Trophoblast cell (in vitro differentiated cells and primary cell): ENCODE measurements around the gene ZNF865.

ENCODE experiments used
- DNase-seq, 2 donors: peaks; one replicate each; pipeline ENCODE4 v3.0.0-alpha.2; 2016
- H2AFZ ChIP-seq: 2 replicates; pipeline ENCODE4 v1.6.1; 2013; ENCODE audit warnings: low read length, moderate library complexity, mild to moderate bottlenecking; ENCODE audit not compliant: insufficient read depth, poor library complexity
- H2AK5ac ChIP-seq: 2 replicates; pipeline ENCODE4 v1.6.1; 2013; ENCODE audit warnings: mild to moderate bottlenecking, low read length
- H2BK120ac ChIP-seq: 2 replicates; pipeline ENCODE4 v1.6.1; 2013; ENCODE audit warnings: low read length, mild to moderate bottlenecking, moderate library complexity; ENCODE audit not compliant: insufficient read depth, poor library complexity
- H2BK12ac ChIP-seq: 2 replicates; pipeline ENCODE4 v1.6.1; 2013; ENCODE audit warnings: mild to moderate bottlenecking, low read length, moderate library complexity
- H2BK5ac ChIP-seq: 2 replicates; pipeline ENCODE4 v1.6.1; 2013; ENCODE audit warnings: low read length, low read depth, moderate library complexity, mild to moderate bottlenecking; ENCODE audit not compliant: poor library complexity
- H3K14ac ChIP-seq: 2 replicates; pipeline ENCODE4 v1.6.1; 2013; ENCODE audit warnings: mild to moderate bottlenecking, low read length
- H3K18ac ChIP-seq: 2 replicates; pipeline ENCODE4 v1.6.1; 2013; ENCODE audit warnings: mild to moderate bottlenecking, low read length
- H3K23ac ChIP-seq: 2 replicates; pipeline ENCODE4 v1.6.1; 2013; ENCODE audit warnings: low read length
- H3K27ac ChIP-seq: 2 replicates; pipeline ENCODE4 v1.5.1; 2013; ENCODE audit warnings: low read depth, mild to moderate bottlenecking, inconsistent platforms, low read length, moderate library complexity
- H3K27me3 ChIP-seq: 2 replicates; pipeline ENCODE4 v1.6.1; 2013; ENCODE audit warnings: inconsistent platforms, mild to moderate bottlenecking, low read length, moderate library complexity; ENCODE audit not compliant: insufficient read depth
- H3K36me3 ChIP-seq, 2 experiments: 1 replicate in 1 of 2; 2 replicates in 1 of 2; pipeline ENCODE4 v1.6.1; 2013; ENCODE audit warnings: low read length in 2 of 2, mild to moderate bottlenecking in 2 of 2, moderate library complexity in 1 of 2; ENCODE audit not compliant: insufficient read depth in 2 of 2, control insufficient read depth in 1 of 2
- H3K4ac ChIP-seq: 2 replicates; pipeline ENCODE4 v1.6.1; 2013; ENCODE audit warnings: low read depth, mild to moderate bottlenecking, low read length, moderate library complexity
- H3K4me1 ChIP-seq, 2 experiments: 1 replicate in 1 of 2; 2 replicates in 1 of 2; pipeline ENCODE4 v1.6.1; 2013; ENCODE audit warnings: low read length in 2 of 2, mild to moderate bottlenecking in 2 of 2, moderate library complexity in 1 of 2; ENCODE audit not compliant: insufficient read depth in 2 of 2, control insufficient read depth in 1 of 2
- H3K4me2 ChIP-seq: 2 replicates; pipeline ENCODE4 v1.6.1; 2013; ENCODE audit warnings: inconsistent platforms, mild to moderate bottlenecking, low read length, moderate library complexity
- H3K4me3 ChIP-seq: 2 replicates; pipeline ENCODE4 v1.5.1; 2013; ENCODE audit warnings: mild to moderate bottlenecking, low read depth, low read length, inconsistent platforms
- H3K79me1 ChIP-seq: one replicate; pipeline ENCODE4 v1.6.1; 2013; ENCODE audit warnings: low read length
- H3K79me2 ChIP-seq: 2 replicates; pipeline ENCODE4 v1.6.1; 2013; ENCODE audit warnings: low read length, mild to moderate bottlenecking; ENCODE audit not compliant: control insufficient read depth, insufficient read depth, poor library complexity
- H3K9ac ChIP-seq: 2 replicates; pipeline ENCODE4 v1.6.1; 2013; ENCODE audit warnings: mild to moderate bottlenecking, low read length
- H3K9me3 ChIP-seq: 2 replicates; pipeline ENCODE4 v1.6.1; 2013; ENCODE audit warnings: low read depth, mild to moderate bottlenecking, control low read depth, inconsistent platforms, low read length; ENCODE audit not compliant: insufficient read depth
- H4K12ac ChIP-seq: 2 replicates; pipeline ENCODE4 v1.6.1; 2013; ENCODE audit warnings: low read depth, mild to moderate bottlenecking, low read length, moderate library complexity
- H4K8ac ChIP-seq: 2 replicates; pipeline ENCODE4 v1.6.1; 2013; ENCODE audit warnings: low read depth, mild to moderate bottlenecking, low read length, moderate library complexity
- H4K91ac ChIP-seq: one replicate; pipeline ENCODE4 v1.6.1; 2013; ENCODE audit warnings: low read depth, mild to moderate bottlenecking, low read length, moderate library complexity
- WGBS: extraction: QIAGEN DNeasy Blood & Tissue Kit; methylation state at CpG from one replicate; pipeline ENCODE4 v1.1.7; 2013; ENCODE audit warnings: missing lambda C conversion rate; ENCODE audit not compliant: insufficient read length, insufficient coverage; ENCODE audit errors: extremely low coverage; 5-methylcytosine and 5-hydroxymethylcytosine counted together

The ZNF865 gene

GRCh38 chr19:55599842-55600661, 5.4 kb upstream of the ZNF865 start, which contains the start of gene ZNF524:
Gene ZNF524, plus strand, starts transcription at chr19:55600288. Its CDS starts 1,825 bp downstream, at chr19:55602113.
- Histone ChIP-seq H2BK12ac (peak within 1 kb of the TSS; percentile 4), H3K36me3 (peaks cover 18 to 21% of the 10 kb centered on the region in 2 experiments), H4K12ac (peak within 1 kb of the TSS; percentile 88), H2AK5ac (peak within 1 kb of the TSS; percentile 70), H3K18ac (peak within 1 kb of the TSS; percentile 96), H3K4me1 (peaks cover 9% of the 10 kb centered on the region in 2 experiments), H2AFZ (peak within 1 kb of the TSS; percentile 82), H3K23ac (no peak within 1 kb of the TSS), H3K4me3 (peak within 1 kb of the TSS; percentile 84), H3K9me3 (peaks cover 3% of the 10 kb centered on the region), H3K9ac (peak within 1 kb of the TSS; percentile 93), H2BK120ac (peak within 1 kb of the TSS; percentile 91), H3K14ac (peak within 1 kb of the TSS; percentile 94), H3K27ac (peak within 1 kb of the TSS; percentile 95), H2BK5ac (peak within 1 kb of the TSS; percentile 95), H3K4ac (peak within 1 kb of the TSS; percentile 77), H3K27me3 (no peaks in the 10 kb centered on the region), H4K8ac (peak within 1 kb of the TSS; percentile 97), H4K91ac (peak within 1 kb of the TSS; percentile 98), H3K79me1 (peaks cover 21% of the 10 kb centered on the region), H3K4me2 (peak within 1 kb of the TSS; percentile 86), H3K79me2 (peaks cover 6% of the 10 kb centered on the region)
- WGBS, result no CpG with 5 or more reads among the region's 97 CpGs
- peak; percentile 76 to 86 for DNase-seq

GRCh38 chr19:55600662-55601028, 4.8 kb upstream of the ZNF865 start:
- peak overlapping the region; percentile 43 for H3K9ac ChIP-seq
- DNase-seq, result no peak
- H2BK120ac ChIP-seq, result peak overlapping the region; percentile 15
- no peak overlapping the region for H3K23ac ChIP-seq
- peak overlapping the region; percentile 84 for H3K4me3 ChIP-seq
- no peak overlapping the region for H2BK12ac ChIP-seq
- peaks cover 9% of the 10 kb centered on the region for H3K79me2 ChIP-seq
- H3K79me1 ChIP-seq, result peaks cover 26% of the 10 kb centered on the region
- peak overlapping the region; percentile 47 for H4K8ac ChIP-seq
- H3K4ac ChIP-seq, result no peak overlapping the region
- H3K27ac ChIP-seq, result peak overlapping the region; percentile 51
- H3K18ac ChIP-seq, result no peak overlapping the region
- no peak overlapping the region for H2BK5ac ChIP-seq
- H3K4me1 ChIP-seq, result peaks cover 9% of the 10 kb centered on the region in 2 experiments
- peaks cover 3% of the 10 kb centered on the region for H3K9me3 ChIP-seq
- H3K14ac ChIP-seq, result peak overlapping the region; percentile 43
- no peaks in the 10 kb centered on the region for H3K27me3 ChIP-seq
- no CpG with 5 or more reads among the region's 15 CpGs for WGBS
- H4K91ac ChIP-seq, result peak overlapping the region; percentile 98
- H2AFZ ChIP-seq, result peak overlapping the region; percentile 0
- peak overlapping the region; percentile 40 for H4K12ac ChIP-seq
- H3K4me2 ChIP-seq, result peak overlapping the region; percentile 86
- peak overlapping the region; percentile 28 for H2AK5ac ChIP-seq
- peaks cover 15% of the 10 kb centered on the region in 2 experiments for H3K36me3 ChIP-seq

DNA sequence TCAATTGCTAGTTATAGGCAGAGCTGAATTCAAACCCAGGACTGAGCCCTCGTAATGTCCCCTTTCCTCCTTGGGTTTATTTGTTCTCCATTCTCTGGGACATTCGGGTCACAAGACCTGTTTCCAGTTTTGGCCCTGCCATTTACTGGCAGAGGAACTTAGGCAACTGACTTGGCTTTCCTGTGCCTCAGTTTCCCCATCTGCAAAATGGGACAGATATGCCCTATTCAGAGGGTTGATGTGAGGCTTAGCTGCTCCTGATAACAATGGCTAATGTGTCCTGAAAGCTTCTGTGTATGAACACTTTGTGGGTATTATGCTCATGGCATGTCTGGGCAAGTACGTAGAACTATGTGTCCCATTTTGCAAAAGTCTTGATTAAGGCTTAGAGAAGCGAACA, 4.4 kb upstream of the ZNF865 start:
- H4K91ac ChIP-seq, result peak overlapping the region; percentile 98
- H3K27ac ChIP-seq, result peak overlapping the region; percentile 51
- peak overlapping the region; percentile 86 for H3K4me2 ChIP-seq
- H3K4me3 ChIP-seq, result no peak overlapping the region
- no peak overlapping the region for H3K18ac ChIP-seq
- H3K79me1 ChIP-seq, result peaks cover 30% of the 10 kb centered on the region
- H2BK5ac ChIP-seq, result peak overlapping the region; percentile 3
- peaks cover 11 to 12% of the 10 kb centered on the region in 2 experiments for H3K36me3 ChIP-seq
- H3K9ac ChIP-seq, result no peak overlapping the region
- peaks cover 9% of the 10 kb centered on the region in 2 experiments for H3K4me1 ChIP-seq
- peak in 1 of 2 donors; percentile 29 for DNase-seq
- no peak overlapping the region for H2AFZ ChIP-seq
- H3K27me3 ChIP-seq, result no peaks in the 10 kb centered on the region
- peak overlapping the region; percentile 49 for H2BK120ac ChIP-seq
- H3K23ac ChIP-seq, result no peak overlapping the region
- H4K8ac ChIP-seq, result peak overlapping the region; percentile 47
- no peak overlapping the region for H3K4ac ChIP-seq
- H4K12ac ChIP-seq, result peak overlapping the region; percentile 40
- WGBS, result no CpG with 5 or more reads among the region's 4 CpGs
- H2BK12ac ChIP-seq, result no peak overlapping the region
- H3K79me2 ChIP-seq, result peaks cover 11% of the 10 kb centered on the region
- peaks cover 3% of the 10 kb centered on the region for H3K9me3 ChIP-seq
- H2AK5ac ChIP-seq, result peak overlapping the region; percentile 15
- H3K14ac ChIP-seq, result peak overlapping the region; percentile 21

- peaks cover 14% of the 10 kb centered on the region in 2 experiments for H3K4me1 ChIP-seq
- WGBS, result no CpG with 5 or more reads among the region's 60 CpGs
Measured at GRCh38 chr19:55602104-55603001, 3.1 kb upstream of the ZNF865 start.

More at GRCh38 chr19:55602104-55603001, 3.1 kb upstream of the ZNF865 start:
- H3K27me3 ChIP-seq, result no peaks in the 10 kb centered on the region
- peak overlapping the region; percentile 98 for H4K91ac ChIP-seq
- H3K4me3 ChIP-seq, result no peak overlapping the region
- H3K9me3 ChIP-seq, result no peaks in the 10 kb centered on the region
- H3K18ac ChIP-seq, result no peak overlapping the region
- H3K36me3 ChIP-seq, result peaks cover 4 to 6% of the 10 kb centered on the region in 2 experiments
- H2AFZ ChIP-seq, result no peak overlapping the region
- no peak overlapping the region for H4K8ac ChIP-seq
- DNase-seq, result no peak
- no peak overlapping the region for H3K4me2 ChIP-seq
- no peak overlapping the region for H3K23ac ChIP-seq
- no peak overlapping the region for H3K27ac ChIP-seq
- peaks cover 11% of the 10 kb centered on the region for H3K79me2 ChIP-seq
- H3K14ac ChIP-seq, result no peak overlapping the region
- H4K12ac ChIP-seq, result no peak overlapping the region
- H2BK5ac ChIP-seq, result peak overlapping the region; percentile 24
- H2BK12ac ChIP-seq, result peak overlapping the region; percentile 31
- H2AK5ac ChIP-seq, result peak overlapping the region; percentile 51
- H3K4ac ChIP-seq, result peak overlapping the region; percentile 44
- peak overlapping the region; percentile 49 for H2BK120ac ChIP-seq
- H3K79me1 ChIP-seq, result peaks cover 30% of the 10 kb centered on the region
- no peak overlapping the region for H3K9ac ChIP-seq
